Mesothelial cell of epicardium (in vitro differentiated cells): ENCODE results near the gene CHRNE. TPM values are rescaled to one million over a fixed set of nuclear protein-coding genes. Genes with fewer than 3 reads are reported as not detected.
A peak's percentile ranks its signal among the peaks of the same experiment; 100 is the strongest.
"Not testable (repeated sequence)": the region's sequence is repeated elsewhere in the genome, so short reads cannot be mapped to it uniquely, and the experiment has no call there.

ENCODE experiments used
- DNase-seq, 2 experiments: peaks; one replicate each; pipeline ENCODE4 v3.0.0; 2021; ENCODE audit warnings: low spot score in 2 of 2; ENCODE audit not compliant: unreplicated experiment in 2 of 2
- H3K27ac Mint-ChIP-seq: 2 replicates; pipeline ENCODE4 v1.8.0; 2021; ENCODE audit warnings: mixed read lengths
- H3K27me3 Mint-ChIP-seq: 2 replicates; pipeline ENCODE4 v1.8.0; 2021; ENCODE audit warnings: low read depth, mixed read lengths
- H3K36me3 Mint-ChIP-seq: 2 replicates; pipeline ENCODE4 v1.8.0; 2021; ENCODE audit warnings: mixed read lengths
- H3K4me1 Mint-ChIP-seq: 2 replicates; pipeline ENCODE4 v1.8.0; 2021; ENCODE audit warnings: mixed read lengths
- H3K4me3 Mint-ChIP-seq: 2 replicates; pipeline ENCODE4 v1.8.0; 2021; ENCODE audit warnings: mild to moderate bottlenecking, moderate library complexity, mixed read lengths
- H3K9me3 Mint-ChIP-seq: 2 replicates; pipeline ENCODE4 v1.8.0; 2021; ENCODE audit warnings: mixed read lengths
- total RNA-seq: library from RNA; stranded (reverse); gene quantifications from 3 replicates; pipeline ENCODE4 v1.2.1, GENCODE V29; 2021
- TF ChIP-seq, protein P1 (sequence below): fragments of 200-600 bp; sonication (generic); IDR thresholded peaks from one replicate; pipeline ENCODE4 v1.5.0; 2021; ENCODE audit warnings: antibody characterized with exemption; ENCODE audit not compliant: unreplicated experiment

CHRNE gene
- total RNA-seq, 1 donor from 2014 or later = 1.5 TPM

DNA sequence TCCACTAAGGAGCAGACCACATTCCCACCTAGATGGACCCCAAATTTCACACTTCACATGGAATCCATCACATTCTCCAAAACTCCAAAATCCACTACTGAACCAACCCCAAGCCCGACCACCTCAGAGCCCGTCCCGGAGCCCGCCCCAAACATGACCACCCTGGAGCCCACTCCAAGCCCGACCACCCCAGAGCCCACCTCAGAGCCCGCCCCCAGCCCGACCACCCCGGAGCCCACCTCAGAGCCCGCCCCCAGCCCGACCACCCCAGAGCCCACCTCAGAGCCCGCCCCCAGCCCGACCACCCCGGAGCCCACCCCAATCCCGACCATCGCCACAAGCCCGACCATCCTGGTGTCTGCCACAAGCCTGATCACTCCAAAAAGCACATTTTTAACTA lies 30.7 kb upstream of the CHRNE start:
- H3K9me3 Mint-ChIP-seq = no peaks in the 10 kb centered on the region
- peaks cover 16% of the 10 kb centered on the region for H3K4me1 Mint-ChIP-seq
- TF ChIP-seq, protein P1, sequence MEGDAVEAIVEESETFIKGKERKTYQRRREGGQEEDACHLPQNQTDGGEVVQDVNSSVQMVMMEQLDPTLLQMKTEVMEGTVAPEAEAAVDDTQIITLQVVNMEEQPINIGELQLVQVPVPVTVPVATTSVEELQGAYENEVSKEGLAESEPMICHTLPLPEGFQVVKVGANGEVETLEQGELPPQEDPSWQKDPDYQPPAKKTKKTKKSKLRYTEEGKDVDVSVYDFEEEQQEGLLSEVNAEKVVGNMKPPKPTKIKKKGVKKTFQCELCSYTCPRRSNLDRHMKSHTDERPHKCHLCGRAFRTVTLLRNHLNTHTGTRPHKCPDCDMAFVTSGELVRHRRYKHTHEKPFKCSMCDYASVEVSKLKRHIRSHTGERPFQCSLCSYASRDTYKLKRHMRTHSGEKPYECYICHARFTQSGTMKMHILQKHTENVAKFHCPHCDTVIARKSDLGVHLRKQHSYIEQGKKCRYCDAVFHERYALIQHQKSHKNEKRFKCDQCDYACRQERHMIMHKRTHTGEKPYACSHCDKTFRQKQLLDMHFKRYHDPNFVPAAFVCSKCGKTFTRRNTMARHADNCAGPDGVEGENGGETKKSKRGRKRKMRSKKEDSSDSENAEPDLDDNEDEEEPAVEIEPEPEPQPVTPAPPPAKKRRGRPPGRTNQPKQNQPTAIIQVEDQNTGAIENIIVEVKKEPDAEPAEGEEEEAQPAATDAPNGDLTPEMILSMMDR = no peak
- no peak overlapping the region for H3K27ac Mint-ChIP-seq
- H3K4me3 Mint-ChIP-seq = no peak overlapping the region
- DNase-seq = no peak
- no peaks in the 10 kb centered on the region for H3K27me3 Mint-ChIP-seq
- peaks cover 3% of the 10 kb centered on the region for H3K36me3 Mint-ChIP-seq

DNA sequence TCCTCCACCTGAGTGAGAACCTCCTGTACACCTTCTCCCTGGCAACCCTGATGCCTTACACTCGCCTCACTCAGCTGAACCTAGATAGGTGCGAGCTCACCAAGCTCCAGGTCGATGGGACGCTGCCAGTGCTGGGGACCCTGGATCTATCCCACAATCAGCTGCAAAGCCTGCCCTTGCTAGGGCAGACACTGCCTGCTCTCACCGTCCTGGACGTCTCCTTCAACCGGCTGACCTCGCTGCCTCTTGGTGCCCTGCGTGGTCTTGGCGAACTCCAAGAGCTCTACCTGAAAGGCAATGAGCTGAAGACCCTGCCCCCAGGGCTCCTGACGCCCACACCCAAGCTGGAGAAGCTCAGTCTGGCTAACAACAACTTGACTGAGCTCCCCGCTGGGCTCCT lies 29.9 kb upstream of the CHRNE start:
- no peak for DNase-seq
- Mint-ChIP-seq H3K4me3 (no peak overlapping the region), H3K27me3 (no peaks in the 10 kb centered on the region), H3K27ac (no peak overlapping the region), H3K36me3 (peaks cover 3% of the 10 kb centered on the region), H3K9me3 (no peaks in the 10 kb centered on the region), H3K4me1 (peaks cover 9% of the 10 kb centered on the region)
- TF ChIP-seq, protein P1 = no peak

DNA sequence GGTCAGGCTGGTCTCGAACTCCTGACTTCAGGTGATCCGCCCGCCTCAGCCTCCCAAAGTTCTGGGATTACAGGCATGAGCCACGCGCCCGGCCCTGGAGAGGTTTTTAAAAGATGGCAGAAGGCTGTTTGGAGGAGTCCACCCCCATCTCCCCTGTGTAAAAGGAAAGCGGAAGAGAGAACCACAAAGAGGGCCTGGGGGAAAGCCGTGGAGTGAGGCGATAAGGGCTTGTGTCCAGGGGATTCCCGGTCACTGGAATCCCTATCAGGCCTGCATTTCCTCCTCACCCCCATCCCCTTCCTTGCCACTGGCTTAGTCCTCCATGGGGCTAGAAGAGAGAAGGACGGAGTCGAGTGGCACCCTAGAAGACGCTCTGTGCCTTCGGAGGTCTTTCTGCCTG lies 29.1 kb upstream of the CHRNE start, which contains the start of gene GP1BA:
Gene GP1BA (plus strand): TSS at position 315 of the 400 bp plus-strand sequence. CDS start 328 bp downstream, outside the sequence.
- Mint-ChIP-seq H3K4me3 (no peak within 1 kb of the TSS), H3K36me3 (peaks cover 3% of the 10 kb centered on the region), H3K4me1 (peaks cover 9% of the 10 kb centered on the region), H3K27me3 (no peaks in the 10 kb centered on the region), H3K27ac (no peak within 1 kb of the TSS), H3K9me3 (no peaks in the 10 kb centered on the region)
- TF ChIP-seq, protein P1 = no peak
- DNase-seq = no peak

DNA sequence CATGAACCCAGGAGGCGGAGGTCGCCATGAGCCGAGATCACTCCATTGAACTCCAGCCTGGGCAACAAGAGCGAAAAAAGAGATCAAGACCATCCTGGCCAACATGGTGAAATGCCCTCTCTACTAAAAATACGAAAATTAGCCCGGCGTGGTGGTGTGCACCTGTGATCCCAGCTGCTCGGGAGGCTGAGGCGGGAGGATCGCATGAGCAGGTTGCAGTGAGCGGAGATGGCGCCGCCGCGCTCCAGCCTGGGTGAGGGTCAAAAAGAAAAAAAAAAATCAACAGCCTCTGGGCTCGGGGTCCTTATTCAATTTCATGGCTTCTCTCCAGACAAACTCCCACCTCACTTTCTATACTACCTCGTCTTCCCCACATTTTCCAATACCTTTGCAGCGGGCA lies 26.0 kb upstream of the CHRNE start:
- Mint-ChIP-seq H3K36me3 (peaks cover 1% of the 10 kb centered on the region), H3K9me3 (no peaks in the 10 kb centered on the region), H3K27ac (no peak overlapping the region), H3K4me3 (no peak overlapping the region), H3K27me3 (no peaks in the 10 kb centered on the region), H3K4me1 (peaks cover 4% of the 10 kb centered on the region)
- TF ChIP-seq, protein P1 = no peak
- no peak for DNase-seq

DNA sequence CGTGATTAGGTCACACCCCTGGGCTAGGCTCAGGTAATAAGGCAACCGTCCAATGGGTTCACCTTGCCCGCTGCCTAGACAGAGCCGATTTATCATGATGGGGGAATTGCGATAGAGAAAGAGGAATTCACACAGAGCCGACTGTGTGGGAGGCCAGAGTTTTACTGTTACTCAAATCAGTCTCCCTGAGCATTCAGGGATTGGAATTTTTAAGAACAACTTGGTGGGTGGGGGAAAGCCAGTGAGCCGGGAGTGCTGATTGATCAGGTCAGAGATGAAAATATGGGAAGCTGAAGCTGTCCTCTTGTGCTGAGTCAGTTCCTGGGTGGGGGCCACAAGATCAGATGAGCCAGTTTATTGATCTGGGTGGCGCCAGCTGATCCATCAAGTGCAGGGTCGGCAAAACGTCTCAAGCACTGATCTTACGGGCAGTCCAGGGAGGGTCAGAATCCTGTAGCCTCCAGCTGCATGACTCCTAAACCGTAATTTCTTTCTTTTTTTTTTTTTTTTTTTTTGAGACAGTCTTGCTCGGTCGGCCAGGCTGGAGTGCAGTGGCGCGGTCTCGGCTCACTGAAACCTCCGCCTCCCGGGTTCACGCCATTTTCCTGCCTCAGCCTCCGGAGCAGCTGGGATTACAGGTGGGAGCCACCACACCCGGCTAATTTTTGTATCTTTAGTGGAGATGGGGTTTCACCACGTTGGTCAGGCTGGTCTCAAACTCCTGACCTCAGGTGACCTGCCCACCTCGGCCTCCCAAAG lies 23.9 kb upstream of the CHRNE start:
- not testable (repeated sequence) for H3K27me3 Mint-ChIP-seq, H3K36me3 Mint-ChIP-seq, DNase-seq, H3K4me3 Mint-ChIP-seq, H3K4me1 Mint-ChIP-seq, H3K9me3 Mint-ChIP-seq
- H3K27ac Mint-ChIP-seq = peak overlapping the region; percentile 37

DNA sequence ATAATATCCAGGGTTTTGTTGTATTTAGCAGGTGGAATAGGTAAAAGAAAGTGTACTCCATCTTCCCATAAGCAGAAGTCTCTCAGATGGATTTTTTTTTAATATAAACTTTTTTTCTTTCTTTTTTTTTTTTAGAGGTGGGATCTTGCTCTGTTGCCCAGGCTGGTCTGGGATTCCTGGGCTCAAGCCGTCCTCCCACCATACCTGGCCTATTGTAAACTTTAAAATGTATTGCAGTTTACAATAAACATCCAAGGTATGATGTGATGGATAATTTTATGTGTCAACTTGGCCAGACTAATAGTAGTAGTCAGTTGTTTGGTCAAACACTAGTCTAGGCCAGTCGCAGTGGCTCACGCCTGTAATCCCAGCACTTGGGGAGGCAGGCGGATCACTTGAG lies 18.4 kb upstream of the CHRNE start:
- no peak for DNase-seq

More for the DNA sequence above, 18.4 kb upstream of the CHRNE start:
- peaks cover 11% of the 10 kb centered on the region for H3K4me1 Mint-ChIP-seq
- H3K9me3 Mint-ChIP-seq = no peaks in the 10 kb centered on the region
- H3K36me3 Mint-ChIP-seq = no peaks in the 10 kb centered on the region
- no peaks in the 10 kb centered on the region for H3K27me3 Mint-ChIP-seq
- TF ChIP-seq, protein P1 = no peak
- no peak overlapping the region for H3K4me3 Mint-ChIP-seq
- H3K27ac Mint-ChIP-seq = no peak overlapping the region
